SU-DHL-6 (cell line): Measurements from ENCODE around the gene SLC22A23.

Source experiments
- H2AFZ ChIP-seq: fragments of 200-600 bp; sonication (generic); 2 replicates; pipeline ENCODE4 v1.6.1; 2014; ENCODE audit warnings: low read depth, mild to moderate bottlenecking, moderate library complexity, mixed read lengths, antibody characterized with exemption, low read length; ENCODE audit not compliant: severe bottlenecking
- H3F3A ChIP-seq: fragments of 200-600 bp; shearing (Covaris generic); 2 replicates; pipeline ENCODE4 v1.6.0; 2016; ENCODE audit warnings: antibody characterized with exemption, mild to moderate bottlenecking; ENCODE audit not compliant: insufficient read depth
- H3K27ac ChIP-seq: fragments of 200-600 bp; sonication (generic); 2 replicates; pipeline ENCODE4 v1.5.1; 2016; ENCODE audit warnings: low read depth, mild to moderate bottlenecking, low read length, moderate library complexity, mixed read lengths
- H3K27me3 ChIP-seq: fragments of 200-600 bp; sonication (generic), shearing (Covaris generic); 2 replicates; pipeline ENCODE4 v1.6.0; 2014; ENCODE audit warnings: mild to moderate bottlenecking, low read length
- H3K36me3 ChIP-seq: fragments of 200-600 bp; sonication (generic); 2 replicates; pipeline ENCODE4 v1.6.1; 2014; ENCODE audit warnings: mild to moderate bottlenecking, low read length, mixed read lengths
- H3K4me2 ChIP-seq: fragments of 300-600, 200-600 bp; shearing (Covaris generic), sonication (generic); 2 replicates; pipeline ENCODE4 v1.6.0; 2014; ENCODE audit warnings: low read length, low read depth, mild to moderate bottlenecking; ENCODE audit not compliant: poor library complexity, severe bottlenecking
- H3K4me3 ChIP-seq: fragments of 200-600 bp; sonication (generic); 2 replicates; pipeline ENCODE4 v1.5.1; 2014; ENCODE audit warnings: antibody characterized with exemption, low read length, mild to moderate bottlenecking, mixed read lengths; ENCODE audit not compliant: insufficient read depth, poor library complexity, severe bottlenecking
- H3K79me2 ChIP-seq: fragments of 200-600 bp; sonication (generic); 2 replicates; pipeline ENCODE4 v1.6.1; 2014; ENCODE audit warnings: mild to moderate bottlenecking, low read length, moderate library complexity; ENCODE audit not compliant: insufficient read depth
- H3K9ac ChIP-seq: fragments of 200-600 bp; sonication (generic); 2 replicates; pipeline ENCODE4 v1.7.0; 2014; ENCODE audit warnings: mild to moderate bottlenecking, low read length
- H3K9me2 ChIP-seq: fragments of 200-600 bp; sonication (generic); replicated peaks from 2 replicates; pipeline ENCODE4 v1.6.1; 2014; ENCODE audit warnings: low read length; ENCODE audit not compliant: insufficient read depth
- H3K9me3 ChIP-seq: fragments of 200-600 bp; sonication (generic); 2 replicates; pipeline ENCODE4 v1.6.1; 2014; ENCODE audit warnings: low read length, mixed read lengths; ENCODE audit not compliant: insufficient read depth
- H4K20me1 ChIP-seq: fragments of 200-600 bp; sonication (generic); 2 replicates; pipeline ENCODE4 v1.6.1; 2014; ENCODE audit warnings: low read depth, mild to moderate bottlenecking, antibody characterized with exemption, low read length, moderate library complexity, mixed read lengths
- EZH2phosphoT487 ChIP-seq: fragments of 200-600 bp; sonication (generic), shearing (Covaris generic); conservative IDR thresholded peaks from 2 replicates; pipeline ENCODE4 v1.6.1; 2018; ENCODE audit warnings: mild to moderate bottlenecking, antibody characterized with exemption, low read length, moderate library complexity, mixed read lengths
- TF ChIP-seq, protein P1 (sequence below): fragments of 200-600 bp; sonication (generic); IDR thresholded peaks from one replicate; pipeline ENCODE4 v1.5.1; 2017; ENCODE audit warnings: antibody characterized with exemption, mild to moderate bottlenecking, low read length, moderate library complexity; ENCODE audit not compliant: insufficient read depth, poor library complexity, severe bottlenecking

SLC22A23 gene

DNA sequence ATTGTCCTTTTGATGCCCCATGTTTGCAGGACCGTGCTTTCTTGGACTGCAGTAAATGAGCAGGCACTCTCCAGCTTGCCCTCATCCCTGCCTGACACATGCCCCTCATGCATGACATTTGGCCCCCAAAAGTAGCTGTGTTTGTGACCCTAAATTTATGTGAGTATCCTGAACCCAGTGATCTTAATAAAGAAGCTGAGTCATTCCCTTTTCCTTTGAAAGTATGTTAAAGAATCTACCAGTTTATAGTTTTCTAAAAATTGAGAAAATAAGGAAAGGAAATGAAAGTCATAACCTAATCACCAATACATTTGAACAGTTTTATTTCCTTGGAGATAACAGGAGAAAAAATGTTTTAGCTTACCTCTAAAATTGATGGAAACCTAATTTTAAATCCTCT is 3.4 kb upstream of the SLC22A23 start:
- Histone ChIP-seq H3K9me3 (no peaks in the 10 kb centered on the region), H2AFZ (no peak overlapping the region), H3K27me3 (no peaks in the 10 kb centered on the region)

DNA sequence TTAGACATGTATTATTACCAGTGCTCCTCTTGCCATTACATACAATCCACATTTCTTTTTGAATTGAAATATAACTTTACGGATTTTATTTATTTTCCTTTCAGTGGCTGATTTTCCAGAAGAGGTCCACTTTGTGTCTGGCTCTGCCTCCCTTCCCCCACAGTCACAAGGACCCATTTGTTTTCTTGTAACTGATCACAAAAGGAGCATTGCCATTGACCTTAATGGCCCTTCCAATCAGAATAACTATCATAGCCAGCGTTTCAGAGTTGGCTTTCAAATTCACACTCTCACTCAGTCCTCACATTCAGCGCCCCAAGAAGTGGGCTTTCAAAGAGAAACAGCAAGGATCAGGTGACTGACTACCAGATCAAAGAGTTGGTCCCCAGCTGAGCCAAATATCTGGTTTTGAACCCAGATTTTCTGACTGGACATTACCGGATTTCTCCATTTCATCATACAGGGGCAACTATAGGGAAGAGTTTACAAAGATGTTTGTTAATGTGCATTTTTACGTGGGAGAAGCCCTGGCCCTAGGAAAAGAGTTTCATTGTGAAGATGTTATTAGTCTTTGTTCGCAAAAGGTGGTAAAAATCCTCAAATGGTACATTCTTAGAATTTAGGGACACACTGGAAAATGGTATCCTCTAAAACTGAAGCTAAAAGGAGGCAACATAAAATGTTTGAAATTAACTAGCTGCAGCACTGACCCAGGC is 2.0 kb upstream of the SLC22A23 start:
- Histone ChIP-seq H3K27me3 (no peaks in the 10 kb centered on the region), H3K4me3 (no peak overlapping the region), H3K9me2 (no peaks in the 10 kb centered on the region), H2AFZ (no peak overlapping the region), H4K20me1 (no peaks in the 10 kb centered on the region), H3K36me3 (no peaks in the 10 kb centered on the region), H3K27ac (no peak overlapping the region), H3K9ac (no peak overlapping the region), H3K9me3 (no peaks in the 10 kb centered on the region), H3F3A (no peaks in the 10 kb centered on the region), H3K4me2 (no peak overlapping the region), H3K79me2 (no peaks in the 10 kb centered on the region)
- no peak for TF ChIP-seq EZH2phosphoT487

More for the DNA sequence above, 3.4 kb upstream of the SLC22A23 start:
- H3K9ac ChIP-seq = no peak overlapping the region
- H3F3A ChIP-seq = no peaks in the 10 kb centered on the region
- H3K27ac ChIP-seq = no peak overlapping the region
- no peak overlapping the region for H3K4me3 ChIP-seq
- TF ChIP-seq EZH2phosphoT487 = no peak
- TF ChIP-seq, protein P1, sequence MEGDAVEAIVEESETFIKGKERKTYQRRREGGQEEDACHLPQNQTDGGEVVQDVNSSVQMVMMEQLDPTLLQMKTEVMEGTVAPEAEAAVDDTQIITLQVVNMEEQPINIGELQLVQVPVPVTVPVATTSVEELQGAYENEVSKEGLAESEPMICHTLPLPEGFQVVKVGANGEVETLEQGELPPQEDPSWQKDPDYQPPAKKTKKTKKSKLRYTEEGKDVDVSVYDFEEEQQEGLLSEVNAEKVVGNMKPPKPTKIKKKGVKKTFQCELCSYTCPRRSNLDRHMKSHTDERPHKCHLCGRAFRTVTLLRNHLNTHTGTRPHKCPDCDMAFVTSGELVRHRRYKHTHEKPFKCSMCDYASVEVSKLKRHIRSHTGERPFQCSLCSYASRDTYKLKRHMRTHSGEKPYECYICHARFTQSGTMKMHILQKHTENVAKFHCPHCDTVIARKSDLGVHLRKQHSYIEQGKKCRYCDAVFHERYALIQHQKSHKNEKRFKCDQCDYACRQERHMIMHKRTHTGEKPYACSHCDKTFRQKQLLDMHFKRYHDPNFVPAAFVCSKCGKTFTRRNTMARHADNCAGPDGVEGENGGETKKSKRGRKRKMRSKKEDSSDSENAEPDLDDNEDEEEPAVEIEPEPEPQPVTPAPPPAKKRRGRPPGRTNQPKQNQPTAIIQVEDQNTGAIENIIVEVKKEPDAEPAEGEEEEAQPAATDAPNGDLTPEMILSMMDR = no peak
- no peaks in the 10 kb centered on the region for H3K36me3 ChIP-seq
- H3K4me2 ChIP-seq = no peak overlapping the region
- no peaks in the 10 kb centered on the region for H4K20me1 ChIP-seq
- H3K79me2 ChIP-seq = no peaks in the 10 kb centered on the region
- no peaks in the 10 kb centered on the region for H3K9me2 ChIP-seq

DNA sequence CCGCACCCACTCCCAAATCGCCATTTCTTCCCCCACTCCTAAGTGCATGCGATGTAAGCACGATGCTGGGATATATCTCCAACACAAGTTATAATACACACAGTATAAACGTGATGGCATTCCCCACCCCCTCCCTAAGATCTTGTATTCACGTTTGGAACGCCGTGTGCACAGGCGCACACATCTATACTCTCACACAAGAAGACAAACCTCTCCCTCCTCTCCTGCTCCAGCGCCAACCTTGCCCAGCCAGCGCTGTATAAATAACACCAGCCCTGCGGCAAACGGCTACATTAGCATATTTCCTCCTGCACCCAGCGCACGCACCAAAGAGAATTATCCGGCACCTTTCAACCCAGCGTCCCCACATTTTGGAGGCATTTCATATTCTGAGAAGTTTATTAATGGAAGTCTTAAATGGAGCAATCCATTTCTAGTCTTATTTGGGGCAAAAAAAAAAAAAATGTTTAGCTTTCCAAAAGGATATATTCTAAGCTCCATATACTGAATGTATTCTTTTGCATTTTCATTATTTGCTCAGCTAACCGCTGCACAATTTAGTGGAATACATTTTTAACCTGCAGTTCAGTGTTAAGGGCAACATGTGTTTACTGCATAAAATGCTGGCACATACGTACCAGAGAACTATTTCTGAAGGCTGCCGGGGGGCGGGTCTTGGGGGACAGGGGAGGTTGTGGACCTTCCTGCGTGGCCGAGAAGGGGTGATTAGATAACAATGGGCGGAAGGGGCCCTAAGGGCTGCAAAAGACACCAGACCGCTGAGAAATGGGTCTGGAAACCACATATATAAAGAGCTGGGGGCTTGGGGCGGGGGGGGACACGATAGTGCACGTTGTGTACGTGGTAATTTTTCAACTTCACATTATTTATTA is 1.1 kb upstream of the SLC22A23 start:
- no peaks in the 10 kb centered on the region for H3K9me2 ChIP-seq
- H3F3A ChIP-seq = no peaks in the 10 kb centered on the region
- no peaks in the 10 kb centered on the region for H3K27me3 ChIP-seq
- no peaks in the 10 kb centered on the region for H3K9me3 ChIP-seq
- no peak overlapping the region for H3K4me3 ChIP-seq
- H3K9ac ChIP-seq = no peak overlapping the region
- TF ChIP-seq, protein P1 = no peak
- no peak for TF ChIP-seq EZH2phosphoT487
- H2AFZ ChIP-seq = no peak overlapping the region
- H4K20me1 ChIP-seq = no peaks in the 10 kb centered on the region
- no peak overlapping the region for H3K4me2 ChIP-seq
- no peaks in the 10 kb centered on the region for H3K79me2 ChIP-seq
- no peaks in the 10 kb centered on the region for H3K36me3 ChIP-seq
- no peak overlapping the region for H3K27ac ChIP-seq
